GM10248 (cell line): ENCODE data around the gene LYPD8.

Experiments
- CTCF ChIA-PET: fragments of 300-600 bp; sonication (Branson Sonifier 250); formaldehyde crosslinking; extraction: SDS; loops from one replicate; lab custom pipeline; 2021; ENCODE audit warnings: antibody characterized with exemption; lab: Yijun Ruan, JAX
- POLR2A ChIA-PET: fragments of 350-650 bp; sonication (Branson Sonifier 250); formaldehyde crosslinking; extraction: SDS; loops from one replicate; lab custom pipeline; 2020; ENCODE audit warnings: antibody characterized with exemption; lab: Yijun Ruan, JAX
- DNase-seq: peaks from one replicate; pipeline ENCODE4 v3.0.0; 2012; ENCODE audit errors: extremely low spot score
- TF ChIP-seq, protein P1 (sequence below): IDR thresholded peaks from 2 replicates; pipeline ENCODE4 v1.5.1; 2012; ENCODE audit warnings: mild to moderate bottlenecking, low read depth; ENCODE audit errors: extremely low read depth, missing control alignments, control extremely low read depth

Gene LYPD8

DNA sequence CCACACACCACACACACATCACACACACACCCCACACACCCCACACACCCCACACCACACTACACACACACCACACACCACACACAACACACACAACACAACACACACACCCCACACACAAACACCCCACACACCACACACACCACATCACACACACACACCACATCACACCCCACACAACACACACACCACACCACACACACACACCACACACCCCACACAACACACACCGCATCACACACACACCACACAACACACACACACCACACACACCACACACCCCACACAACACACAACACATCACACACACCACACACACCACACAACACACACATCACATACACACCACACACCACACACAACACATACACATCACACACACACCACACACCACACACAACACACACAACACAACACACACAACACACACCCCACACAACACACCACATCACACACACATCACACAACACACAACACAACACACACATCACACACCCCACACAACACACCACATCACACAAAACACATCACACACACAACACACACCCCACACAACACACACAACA lies 2.4 kb downstream of the LYPD8 start:
- ChIA-PET POLR2A (no interaction called here), CTCF (no interaction called here)
- TF ChIP-seq, protein P1, sequence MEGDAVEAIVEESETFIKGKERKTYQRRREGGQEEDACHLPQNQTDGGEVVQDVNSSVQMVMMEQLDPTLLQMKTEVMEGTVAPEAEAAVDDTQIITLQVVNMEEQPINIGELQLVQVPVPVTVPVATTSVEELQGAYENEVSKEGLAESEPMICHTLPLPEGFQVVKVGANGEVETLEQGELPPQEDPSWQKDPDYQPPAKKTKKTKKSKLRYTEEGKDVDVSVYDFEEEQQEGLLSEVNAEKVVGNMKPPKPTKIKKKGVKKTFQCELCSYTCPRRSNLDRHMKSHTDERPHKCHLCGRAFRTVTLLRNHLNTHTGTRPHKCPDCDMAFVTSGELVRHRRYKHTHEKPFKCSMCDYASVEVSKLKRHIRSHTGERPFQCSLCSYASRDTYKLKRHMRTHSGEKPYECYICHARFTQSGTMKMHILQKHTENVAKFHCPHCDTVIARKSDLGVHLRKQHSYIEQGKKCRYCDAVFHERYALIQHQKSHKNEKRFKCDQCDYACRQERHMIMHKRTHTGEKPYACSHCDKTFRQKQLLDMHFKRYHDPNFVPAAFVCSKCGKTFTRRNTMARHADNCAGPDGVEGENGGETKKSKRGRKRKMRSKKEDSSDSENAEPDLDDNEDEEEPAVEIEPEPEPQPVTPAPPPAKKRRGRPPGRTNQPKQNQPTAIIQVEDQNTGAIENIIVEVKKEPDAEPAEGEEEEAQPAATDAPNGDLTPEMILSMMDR = no peak

DNA sequence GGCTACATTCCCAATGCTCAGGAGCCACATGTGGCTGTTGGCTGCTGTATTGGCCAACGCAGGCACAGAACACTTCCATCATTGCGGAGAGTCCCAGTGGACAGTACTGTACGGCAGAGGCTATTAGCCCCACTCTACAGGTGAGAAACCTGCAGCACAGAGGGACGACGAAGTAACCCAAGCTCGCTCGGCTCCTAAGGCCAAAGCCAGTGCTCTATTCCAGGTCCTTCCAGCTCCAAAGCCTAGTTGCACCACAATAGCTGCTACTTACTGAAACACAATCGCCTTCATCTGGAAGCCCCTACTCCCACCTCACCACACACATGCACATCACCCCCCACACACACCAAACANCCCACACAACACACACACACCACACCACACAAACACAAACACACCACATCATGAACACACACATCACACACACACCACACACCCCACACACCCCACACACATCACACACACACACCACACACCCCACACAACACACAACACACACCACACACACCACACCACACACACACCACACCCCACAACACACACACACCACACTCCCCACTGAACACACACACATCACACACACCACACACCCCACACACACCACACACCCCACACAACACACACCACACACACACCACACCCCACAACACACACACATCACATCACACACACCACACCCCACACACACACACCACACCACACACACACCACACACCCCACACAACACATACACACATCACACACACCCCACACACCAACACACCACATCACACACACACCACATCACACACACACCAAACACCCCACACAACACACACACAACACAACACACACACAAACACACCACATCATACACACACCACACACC lies 3.2 kb downstream of the LYPD8 start:
- ChIA-PET POLR2A (no interaction called here), CTCF (no interaction called here)
- TF ChIP-seq, protein P1 = no peak
- no peak for DNase-seq

More for the DNA sequence above, 2.4 kb downstream of the LYPD8 start:
- no peak for DNase-seq

DNA sequence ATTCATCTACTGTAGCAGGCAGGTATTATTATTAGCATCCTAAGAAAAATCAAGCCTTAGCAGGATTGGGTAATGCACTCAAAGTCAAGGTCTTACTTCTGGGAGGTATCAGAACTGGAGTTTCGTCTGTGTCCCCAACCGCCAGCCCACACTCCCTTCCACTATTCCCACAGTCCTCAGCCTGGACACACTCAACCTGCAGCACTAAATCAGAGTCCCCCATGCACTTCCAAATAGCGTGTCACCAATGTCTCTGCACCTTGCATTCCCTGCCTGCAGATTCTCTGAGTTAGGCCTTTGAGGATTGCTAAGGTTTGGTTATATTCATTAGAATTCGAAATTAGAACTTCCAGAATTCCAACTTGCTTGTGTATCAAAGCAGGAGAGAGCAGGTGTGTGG lies 3.9 kb downstream of the LYPD8 start:
- ChIA-PET CTCF (no interaction called here), POLR2A (no interaction called here)
- TF ChIP-seq, protein P1 = no peak
- DNase-seq = no peak

DNA sequence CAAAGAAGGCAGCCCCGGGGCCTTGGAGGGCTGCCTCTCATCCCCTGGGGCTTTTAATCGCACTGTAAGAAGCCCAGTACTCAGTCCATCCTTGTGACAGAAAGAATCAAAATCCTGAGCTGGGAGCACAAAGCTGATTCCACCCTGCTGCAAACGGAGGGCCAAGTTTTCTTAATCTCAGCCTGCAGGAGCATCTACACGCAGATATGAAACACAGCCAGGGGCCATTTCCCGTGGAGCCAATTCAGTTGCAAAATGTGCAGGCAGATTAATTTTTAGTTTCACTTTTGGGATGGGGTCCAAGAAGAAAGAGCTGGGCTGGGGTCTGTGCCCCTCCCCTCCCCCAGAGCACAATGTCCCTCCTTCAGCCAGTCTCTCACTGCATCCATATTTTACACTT lies 4.4 kb downstream of the LYPD8 start:
- CTCF ChIA-PET = no interaction called here
- DNase-seq = no peak
- POLR2A ChIA-PET = no interaction called here
- TF ChIP-seq, protein P1 = no peak

DNA sequence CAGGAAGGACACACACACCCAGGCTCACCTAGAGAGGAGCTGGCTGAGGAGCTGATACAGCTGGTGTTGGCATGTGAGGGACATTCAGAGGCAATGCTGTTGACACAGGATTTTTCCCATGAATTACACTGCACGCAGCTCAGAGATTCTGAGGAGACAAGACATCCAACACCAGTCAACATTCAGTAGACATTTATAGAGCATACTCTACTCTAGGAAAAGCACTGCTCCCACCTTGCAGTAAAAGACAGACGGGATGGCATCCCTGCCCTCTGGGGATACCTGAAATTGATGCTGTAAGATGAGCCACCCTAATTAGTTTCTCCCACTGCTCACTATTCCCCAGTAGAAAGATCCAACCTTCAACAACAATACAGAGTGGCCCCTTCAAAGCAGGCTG lies 5.1 kb downstream of the LYPD8 start:
- TF ChIP-seq, protein P1 = no peak
- ChIA-PET POLR2A (no interaction called here), CTCF (no interaction called here)
- DNase-seq = no peak

DNA sequence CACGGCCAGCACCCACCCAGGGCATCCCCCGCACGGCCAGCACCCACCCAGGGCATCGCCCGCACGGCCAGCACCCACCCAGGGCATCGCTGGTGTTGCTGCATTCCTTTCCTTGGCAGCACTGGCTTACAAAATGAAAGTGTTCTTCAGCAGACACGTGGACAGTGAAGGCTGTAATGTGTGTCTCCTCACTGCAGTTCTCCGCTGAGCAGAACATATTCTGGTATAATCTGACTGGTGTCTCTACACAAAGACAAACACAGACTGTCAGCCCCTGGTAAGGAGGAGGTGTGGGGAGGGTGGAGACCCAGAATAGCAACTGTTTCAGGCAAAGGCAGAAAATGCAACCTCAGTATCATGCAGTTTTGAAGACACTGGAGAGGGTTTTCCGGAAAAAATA lies 7.3 kb downstream of the LYPD8 start:
- ChIA-PET POLR2A (no interaction called here), CTCF (no interaction called here)
- DNase-seq = no peak
- TF ChIP-seq, protein P1 = no peak
